NCI-H2227 treated with DMSO at 0.1 percent for 48 hours (cell line): ENCODE measurements around the gene DEFB132.

Experiments used
- DNase-seq: peaks from one replicate; lab custom pipeline; 2025; lab: John Stamatoyannopoulos, UW

DEFB132 gene

GRCh38 chr20:263701-264100, 6.2 kb downstream of the DEFB132 start:
- no peak for DNase-seq

- DNase-seq: peak; percentile 88
Observed at GRCh38 chr20:266596-267562, 9.4 kb downstream of the DEFB132 start.

- DNase-seq: no peak
Observed at GRCh38 chr20:270517-270916, 13.0 kb downstream of the DEFB132 start.

GRCh38 chr20:271069-271468, 13.5 kb downstream of the DEFB132 start:
- DNase-seq: no peak

GRCh38 chr20:271528-271927, 14.0 kb downstream of the DEFB132 start:
- no peak for DNase-seq

GRCh38 chr20:272718-273117, 15.2 kb downstream of the DEFB132 start:
- no peak for DNase-seq

GRCh38 chr20:273884-274283, 16.4 kb downstream of the DEFB132 start:
- no peak for DNase-seq

- DNase-seq: no peak
Observed at GRCh38 chr20:275791-276190, 18.3 kb downstream of the DEFB132 start.

GRCh38 chr20:276620-277495, 19.3 kb downstream of the DEFB132 start:
- DNase-seq: no peak

- DNase-seq: no peak
Observed at GRCh38 chr20:277496-277781, 19.9 kb downstream of the DEFB132 start.

- no peak for DNase-seq
Observed at GRCh38 chr20:278181-278580, 20.7 kb downstream of the DEFB132 start.

GRCh38 chr20:278607-279571, 21.4 kb downstream of the DEFB132 start:
- no peak for DNase-seq

- no peak for DNase-seq
Observed at GRCh38 chr20:284172-284571, 26.6 kb downstream of the DEFB132 start.

GRCh38 chr20:286508-286907, 29.0 kb downstream of the DEFB132 start:
- no peak for DNase-seq

- no peak for DNase-seq
Observed at GRCh38 chr20:288956-289692, 31.6 kb downstream of the DEFB132 start.

GRCh38 chr20:289693-290083, 32.2 kb downstream of the DEFB132 start:
- DNase-seq: no peak

GRCh38 chr20:290084-290831, 32.7 kb downstream of the DEFB132 start, which contains the start of gene C20orf96:
C20orf96 (minus strand) TSS chr20:290750; CDS start chr20:290610, 140 bp downstream.
- peak; percentile 96 for DNase-seq

- no peak for DNase-seq
Observed at GRCh38 chr20:294602-295001, 37.1 kb downstream of the DEFB132 start.

- no peak for DNase-seq
Observed at GRCh38 chr20:295804-296203, 38.3 kb downstream of the DEFB132 start.
